Measurements from ENCODE around the gene ATXN1. TPM values are rescaled to one million over a fixed set of nuclear protein-coding genes. Genes with fewer than 3 reads are reported as not detected.

Gene ATXN1
- total RNA-seq, 1 donor from 2014 or later: 71.2 TPM

GRCh38 chr6:16427124-16427523 lies 334.1 kb downstream of the ATXN1 start:
- ATAC-seq: no peak
- TF ChIP-seq CTCF (IDR thresholded peaks at IDR 0.05): no peak
- Histone ChIP-seq H3K36me3 (no peaks in the 10 kb centered on the region), H3K27me3 (no peaks in the 10 kb centered on the region), H3K27ac (no peak overlapping the region), H3K4me1 (peaks cover 7% of the 10 kb centered on the region), H3K9me3 (no peaks in the 10 kb centered on the region), H3K4me3 (no peak overlapping the region)
- intact Hi-C loops (cut with DNase I): no loop called here
- DNase-seq: no peak

GRCh38 chr6:16425881-16426615 lies 335.2 kb downstream of the ATXN1 start:
- peaks cover 12% of the 10 kb centered on the region for H3K4me1 ChIP-seq
- TF ChIP-seq CTCF (IDR thresholded peaks at IDR 0.05): no peak
- no peak overlapping the region for H3K27ac ChIP-seq
- ATAC-seq (no peak), DNase-seq (no peak)
- no peak overlapping the region for H3K4me3 ChIP-seq
- H3K9me3 ChIP-seq: no peaks in the 10 kb centered on the region
- H3K27me3 ChIP-seq: no peaks in the 10 kb centered on the region
- H3K36me3 ChIP-seq: no peaks in the 10 kb centered on the region
- intact Hi-C loops (cut with DNase I): no loop called here

GRCh38 chr6:16421462-16421960 lies 339.7 kb downstream of the ATXN1 start:
- intact Hi-C loops (cut with DNase I): no loop called here
- Histone ChIP-seq H3K4me1 (peaks cover 18% of the 10 kb centered on the region), H3K36me3 (no peaks in the 10 kb centered on the region), H3K27me3 (no peaks in the 10 kb centered on the region), H3K9me3 (no peaks in the 10 kb centered on the region), H3K4me3 (no peak overlapping the region), H3K27ac (peak overlapping the region; percentile 70)
- peak; percentile 39 for ATAC-seq
- DNase-seq: no peak
- no peak for TF ChIP-seq CTCF (IDR thresholded peaks at IDR 0.05)

GRCh38 chr6:16420715-16421461 lies 340.4 kb downstream of the ATXN1 start:
- Histone ChIP-seq H3K36me3 (no peaks in the 10 kb centered on the region), H3K27me3 (no peaks in the 10 kb centered on the region), H3K27ac (peak overlapping the region; percentile 70), H3K9me3 (no peaks in the 10 kb centered on the region), H3K4me1 (peaks cover 18% of the 10 kb centered on the region), H3K4me3 (no peak overlapping the region)
- DNase-seq (no peak), ATAC-seq (peak; percentile 28)
- no peak for TF ChIP-seq CTCF (IDR thresholded peaks at IDR 0.05)
- intact Hi-C loops (cut with DNase I): no loop called here

GRCh38 chr6:16420337-16420714 lies 340.9 kb downstream of the ATXN1 start:
- no peak overlapping the region for H3K4me3 ChIP-seq
- peaks cover 18% of the 10 kb centered on the region for H3K4me1 ChIP-seq
- H3K27ac ChIP-seq: peak overlapping the region; percentile 70
- intact Hi-C loops (cut with DNase I): no loop called here
- no peak for TF ChIP-seq CTCF (IDR thresholded peaks at IDR 0.05)
- no peaks in the 10 kb centered on the region for H3K27me3 ChIP-seq
- no peaks in the 10 kb centered on the region for H3K9me3 ChIP-seq
- H3K36me3 ChIP-seq: no peaks in the 10 kb centered on the region
- ATAC-seq: no peak
- no peak for DNase-seq

Measured in upper lobe of right lung (tissue), 1 donor.